Fibroblast of pulmonary artery (primary cell): ENCODE measurements around the gene TACC2.
A peak's percentile ranks its signal among the peaks of the same experiment; 100 is the strongest.

Experiments used
- DNase-seq: peaks from one replicate; pipeline ENCODE4 v3.0.0-alpha.2; 2010; ENCODE audit warnings: low read depth
- H3K4me3 ChIP-seq: replicated peaks from 2 replicates; pipeline ENCODE4 v1.5.1; 2011; ENCODE audit warnings: low read depth, mild to moderate bottlenecking, control low read depth, low read length, moderate library complexity
- CTCF ChIP-seq: IDR thresholded peaks from 2 replicates; pipeline ENCODE4 v1.5.1; 2011; ENCODE audit warnings: mild to moderate bottlenecking, control low read depth, low read length, inconsistent platforms; ENCODE audit errors: missing control alignments

TACC2 gene

GRCh38 chr10:122224159-122224558 lies 235.2 kb downstream of the TACC2 start:
- H3K4me3 ChIP-seq = no peak overlapping the region
- TF ChIP-seq CTCF = no peak
- DNase-seq = no peak

GRCh38 chr10:122225330-122225729 lies 236.4 kb downstream of the TACC2 start:
- no peak overlapping the region for H3K4me3 ChIP-seq
- DNase-seq = no peak
- TF ChIP-seq CTCF = no peak

GRCh38 chr10:122227754-122228153 lies 238.8 kb downstream of the TACC2 start:
- no peak for DNase-seq
- no peak for TF ChIP-seq CTCF
- no peak overlapping the region for H3K4me3 ChIP-seq

DNA sequence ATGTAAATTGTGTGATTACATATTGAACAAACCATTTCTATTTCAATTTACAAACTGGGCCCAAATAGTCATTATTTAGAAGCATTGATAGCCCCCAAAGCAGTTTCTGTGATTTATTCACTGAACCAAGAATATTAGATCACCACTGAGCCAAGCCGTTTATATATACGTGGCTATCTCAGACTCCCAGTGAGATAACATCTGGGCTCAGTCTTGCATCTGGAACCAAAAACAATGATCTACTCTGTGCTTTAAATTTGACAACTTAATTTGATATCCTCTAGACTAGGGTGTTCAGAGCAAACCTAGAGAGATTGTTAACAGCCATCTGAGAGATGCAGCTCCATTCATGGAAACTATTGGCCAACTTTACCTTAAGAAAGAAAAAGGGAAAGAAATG lies 240.7 kb downstream of the TACC2 start:
- no peak overlapping the region for H3K4me3 ChIP-seq
- TF ChIP-seq CTCF = no peak
- no peak for DNase-seq

DNA sequence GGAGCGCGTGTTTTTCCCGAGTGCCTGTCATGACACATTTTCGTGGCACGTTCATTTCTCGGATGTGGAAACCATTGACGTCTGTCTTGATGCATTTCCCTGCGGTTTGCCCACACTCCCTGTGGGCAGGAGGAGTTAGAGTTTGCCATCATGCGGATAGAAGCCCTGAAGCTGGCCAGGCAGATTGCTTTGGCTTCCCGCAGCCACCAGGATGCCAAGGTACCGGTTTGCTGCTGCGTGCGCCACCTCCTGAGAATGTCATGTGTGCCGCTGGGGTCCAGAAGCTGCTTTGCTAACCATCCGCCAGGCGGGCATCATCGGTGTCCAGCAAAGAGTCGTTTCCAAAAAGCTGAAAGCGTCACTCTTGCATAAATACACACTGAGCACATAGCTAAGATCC lies 241.3 kb downstream of the TACC2 start:
- DNase-seq = no peak
- no peak for TF ChIP-seq CTCF
- no peak overlapping the region for H3K4me3 ChIP-seq

- TF ChIP-seq CTCF = no peak
- H3K4me3 ChIP-seq = no peak overlapping the region
- DNase-seq = peak; percentile 84
Observed at GRCh38 chr10:122232769-122233168, 243.8 kb downstream of the TACC2 start.

DNA sequence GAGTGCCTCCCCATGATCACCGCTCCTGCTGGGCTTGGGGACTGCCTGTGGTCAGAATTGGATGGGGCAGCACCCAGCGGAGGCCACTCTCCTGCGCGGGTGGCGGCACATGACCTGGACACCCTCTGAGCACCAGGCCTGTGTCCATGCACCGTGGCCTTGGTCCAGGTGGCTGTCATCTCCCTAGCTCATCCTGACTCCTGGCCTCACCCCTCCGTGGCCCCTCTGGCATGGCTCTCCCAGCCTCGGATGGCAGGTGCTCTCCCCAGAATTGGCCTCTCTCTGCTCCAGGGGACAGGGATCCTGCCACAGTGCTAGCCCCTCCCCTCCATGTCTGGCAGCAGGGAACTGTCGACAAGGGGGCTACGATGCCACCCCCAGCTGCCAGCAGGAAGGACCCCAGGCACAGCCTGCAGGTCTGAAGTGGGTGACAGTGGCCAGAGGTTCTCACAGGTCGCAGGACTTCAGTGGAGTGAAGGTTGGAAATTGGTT lies 244.9 kb downstream of the TACC2 start:
- no peak overlapping the region for H3K4me3 ChIP-seq
- TF ChIP-seq CTCF = no peak
- DNase-seq = no peak
